HCT116 (cell line): ENCODE results near the gene EGF. TPM values are rescaled to one million over a fixed set of nuclear protein-coding genes. Genes with fewer than 3 reads are reported as not detected.

Source experiments
- ATAC-seq: fragments of 200-7000 bp; cut with Tn5 transposase; 2 replicates; pipeline ENCODE4 v1.9.1; 2020; ENCODE audit warnings: mild to moderate bottlenecking, moderate library complexity
- BruUV-seq: library from RNA; stranded (reverse); fragments of 400-500 nt; replicated peaks from 2 replicates; lab custom pipeline; 2021; lab: Mats Ljungman, UMichigan
- CTCF ChIA-PET: fragments of 300-600 bp; sonication (Branson Sonifier 250); formaldehyde crosslinking; loops from one replicate; lab custom pipeline; 2021; ENCODE audit warnings: antibody characterized with exemption; lab: Charles Lee
- POLR2A ChIA-PET: fragments of 300-600, 350-600 bp; sonication (Branson Sonifier 250); formaldehyde crosslinking; loops from one replicate; lab custom pipeline; 2021; ENCODE audit warnings: antibody characterized with exemption; lab: Charles Lee
- RAD21 ChIA-PET, 2 experiments: fragments of 300-600 bp; sonication (Branson Sonifier 250); formaldehyde crosslinking; loops; one replicate each; lab custom pipeline; 2023; ENCODE audit warnings: low total read pairs in 2 of 2; ENCODE audit not compliant: uncharacterized antibody in 2 of 2, unreplicated experiment in 2 of 2, low non-redundant PET in 1 of 2; lab: Charles Lee
- DNase-seq: peaks from one replicate; pipeline ENCODE4 v3.0.0-alpha.2; 2010; ENCODE audit warnings: low read depth, low spot score
- H2AFZ ChIP-seq: fragments of 200-600 bp; shearing (Covaris generic), sonication (generic); 2 replicates; pipeline ENCODE4 v1.6.1; 2017; ENCODE audit warnings: low read depth, mixed run types, mixed read lengths, antibody characterized with exemption, low read length; ENCODE audit not compliant: poor library complexity, severe bottlenecking
- H3K27ac ChIP-seq: 2 replicates; pipeline ENCODE4 v1.5.1; 2012; ENCODE audit warnings: low read depth, low read length
- H3K27me3 ChIP-seq: fragments of 200-600 bp; sonication (generic); 2 replicates; pipeline ENCODE4 v1.6.1; 2016; ENCODE audit warnings: mixed run types, low read length, mixed read lengths; ENCODE audit not compliant: insufficient read depth
- H3K36me3 ChIP-seq, 2 experiments: fragments of 200-500 bp in 1 of 2; fragments of 200-600 bp in 1 of 2; sonication (Bioruptor generic) in 1 of 2; sonication (generic) in 1 of 2; 2 replicates each; pipeline versions ENCODE4 v1.5.1 to v1.6.1; 2014 to 2016; ENCODE audit warnings: low read length in 2 of 2, inconsistent platforms in 1 of 2, mixed read lengths in 1 of 2, mixed run types in 1 of 2; ENCODE audit not compliant: insufficient read depth in 2 of 2, control insufficient read depth in 1 of 2
- H3K4me1 ChIP-seq, 2 experiments: fragments of 200-600 bp in 1 of 2; sonication (generic) in 1 of 2; 2 replicates each; pipeline versions ENCODE4 v1.5.1 to v1.6.1; 2012 to 2017; ENCODE audit warnings: low read length in 2 of 2, inconsistent platforms in 1 of 2, mild to moderate bottlenecking in 1 of 2, mixed read lengths in 1 of 2, mixed run types in 1 of 2, moderate library complexity in 1 of 2; ENCODE audit not compliant: insufficient read depth in 2 of 2, control insufficient read depth in 1 of 2
- H3K4me2 ChIP-seq: fragments of 200-600 bp; sonication (generic); 2 replicates; pipeline ENCODE4 v1.6.1; 2017; ENCODE audit warnings: mixed run types, low read length, mixed read lengths
- H3K4me3 ChIP-seq, 2 experiments: fragments of 200-600 bp in 1 of 2; sonication (generic) in 1 of 2; replicated peaks in 1 of 2; 2 replicates each; pipeline ENCODE4 v1.5.1; 2011 to 2016; ENCODE audit warnings: low read length in 2 of 2, control low read depth in 1 of 2, low read depth in 1 of 2, mild to moderate bottlenecking in 1 of 2, mixed read lengths in 1 of 2, mixed run types in 1 of 2
- H3K79me2 ChIP-seq: fragments of 200-600 bp; sonication (generic); 2 replicates; pipeline ENCODE4 v1.6.1; 2017; ENCODE audit warnings: mild to moderate bottlenecking, mixed run types, low read length, moderate library complexity, mixed read lengths; ENCODE audit not compliant: insufficient read depth
- H3K9ac ChIP-seq: fragments of 200-600 bp; sonication (generic); 2 replicates; pipeline ENCODE4 v1.6.1; 2016; ENCODE audit warnings: low read length, mixed read lengths
- H3K9me2 ChIP-seq: fragments of 200-600 bp; sonication (generic), shearing (Covaris generic); 2 replicates; pipeline ENCODE4 v1.6.1; 2017; ENCODE audit warnings: mixed run types, mild to moderate bottlenecking, moderate library complexity; ENCODE audit not compliant: insufficient read depth
- H3K9me3 ChIP-seq, 2 experiments: fragments of 200-500 bp in 1 of 2; fragments of 200-600 bp in 1 of 2; sonication (Bioruptor generic) in 1 of 2; sonication (generic) in 1 of 2; 2 replicates each; pipeline ENCODE4 v1.6.1; 2014 to 2017; ENCODE audit warnings: low read length in 2 of 2, mixed read lengths in 2 of 2, inconsistent platforms in 1 of 2, low read depth in 1 of 2, mild to moderate bottlenecking in 1 of 2, mixed run types in 1 of 2, moderate library complexity in 1 of 2; ENCODE audit not compliant: control insufficient read depth in 1 of 2, insufficient read depth in 1 of 2
- H4K20me1 ChIP-seq: fragments of 200-600 bp; sonication (generic), shearing (Covaris generic); 2 replicates; pipeline ENCODE4 v1.6.1; 2017; ENCODE audit warnings: mixed run types, mild to moderate bottlenecking, moderate library complexity; ENCODE audit not compliant: insufficient read depth
- CBX3 ChIP-seq: IDR thresholded peaks from 2 replicates; pipeline ENCODE4 v1.6.1; 2012; ENCODE audit warnings: low read depth
- CEBPB ChIP-seq: IDR thresholded peaks from 2 replicates; pipeline ENCODE4 v1.6.1; 2012; ENCODE audit warnings: low read depth
- ELF1 ChIP-seq: IDR thresholded peaks from 2 replicates; pipeline ENCODE4 v1.6.1; 2012; ENCODE audit warnings: low read depth, borderline replicate concordance
- EZH2 ChIP-seq: fragments of 200-600 bp; sonication (generic); IDR thresholded peaks from 2 replicates; pipeline ENCODE4 v1.6.1; 2017; ENCODE audit warnings: antibody characterized with exemption, mixed run types
- EZH2phosphoT487 ChIP-seq: fragments of 200-600 bp; IDR thresholded peaks from 2 replicates; pipeline ENCODE4 v1.6.1; 2018; ENCODE audit warnings: antibody characterized with exemption, borderline replicate concordance
- JUND ChIP-seq: IDR thresholded peaks from 2 replicates; pipeline ENCODE4 v1.6.1; 2012
- POLR2A ChIP-seq: IDR thresholded peaks from 2 replicates; pipeline ENCODE4 v1.7.0; 2011; ENCODE audit warnings: borderline replicate concordance; ENCODE audit not compliant: insufficient read depth, insufficient read length; ENCODE audit errors: extremely low read depth
- POLR2AphosphoS5 ChIP-seq: IDR thresholded peaks from 2 replicates; pipeline ENCODE4 v1.6.1; 2011; ENCODE audit warnings: mild to moderate bottlenecking, low read depth, low read length, moderate library complexity
- SIN3A ChIP-seq: IDR thresholded peaks from 2 replicates; pipeline ENCODE4 v1.6.1; 2012; ENCODE audit warnings: low read depth
- SRF ChIP-seq: IDR thresholded peaks from 2 replicates; pipeline ENCODE4 v1.6.1; 2012; ENCODE audit warnings: low read depth
- TCF7L2 ChIP-seq: IDR thresholded peaks from 2 replicates; pipeline ENCODE4 v1.7.0; 2011; ENCODE audit warnings: borderline replicate concordance, inconsistent platforms; ENCODE audit not compliant: insufficient read depth, insufficient read length; ENCODE audit errors: extremely low read depth
- YY1 ChIP-seq: IDR thresholded peaks from 2 replicates; pipeline ENCODE4 v1.6.1; 2011; ENCODE audit warnings: low read length, low read depth, moderate library complexity, mild to moderate bottlenecking; ENCODE audit not compliant: insufficient replicate concordance; ENCODE audit errors: extremely low read depth
- ZFX ChIP-seq: fragments of 450-650 bp; IDR thresholded peaks from 2 replicates; pipeline ENCODE4 v1.6.1; 2017
- intact Hi-C: fragments of 100-400 bp; cut with micrococcal nuclease; formaldehyde crosslinking; loops from 2 replicates; pipeline ENCODE4 v1.10.0; 2022
- total RNA-seq: library from RNA; stranded (reverse); gene quantifications from one replicate; pipeline ENCODE4 v1.2.1, GENCODE V29; 2021; ENCODE audit not compliant: unreplicated experiment
- TF ChIP-seq, protein P1 (sequence below): IDR thresholded peaks from 2 replicates; pipeline ENCODE4 v1.6.1; 2011; ENCODE audit warnings: mild to moderate bottlenecking, low read length, moderate library complexity; ENCODE audit not compliant: insufficient replicate concordance; ENCODE audit errors: extremely low read depth
- TF ChIP-seq, protein P2 (sequence below): IDR thresholded peaks from 2 replicates; pipeline ENCODE4 v1.6.1; 2012
- TF ChIP-seq, protein P3 (sequence below), 3 experiments: fragments of 200-600 bp in 1 of 3; sonication (generic) in 1 of 3; IDR thresholded peaks in 2 of 3; conservative IDR thresholded peaks in 1 of 3; 2 replicates each; pipeline ENCODE4 v1.5.1; 2012 to 2017; ENCODE audit warnings: low read depth in 2 of 3, low read length in 2 of 3, antibody characterized with exemption in 1 of 3, borderline replicate concordance in 1 of 3, control low read depth in 1 of 3, mild to moderate bottlenecking in 1 of 3, mixed read lengths in 1 of 3, mixed run types in 1 of 3, moderate library complexity in 1 of 3; ENCODE audit not compliant: insufficient read depth in 1 of 3

EGF gene
- total RNA-seq, 1 experiment from 2014 or later = 0.57 TPM

DNA sequence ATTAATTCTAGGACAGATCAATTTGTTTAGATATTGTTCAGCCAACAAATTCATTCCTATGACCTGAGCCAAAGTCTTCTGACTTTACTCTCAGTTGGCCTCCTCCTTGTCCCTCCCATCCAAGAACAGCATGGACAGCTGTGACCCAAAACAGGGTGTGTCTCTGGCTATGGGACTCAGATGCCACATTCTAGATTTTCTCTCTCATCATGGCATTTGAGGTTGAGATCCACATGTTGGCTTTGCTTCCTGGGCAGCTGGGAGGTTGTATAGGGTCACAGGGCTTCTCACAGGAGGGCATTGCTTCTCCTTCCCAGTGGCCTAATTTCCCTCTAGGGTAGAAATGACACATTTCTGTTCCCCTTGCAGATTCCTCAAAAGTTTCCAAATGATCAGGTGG is 22.6 kb upstream of the EGF start:
- POLR2A ChIA-PET = no interaction called here
- H3K36me3 ChIP-seq = no peaks in the 10 kb centered on the region
- DNase-seq (no peak), ATAC-seq (no peak)
- TF ChIP-seq EZH2 (no peak), EZH2phosphoT487 (no peak), POLR2AphosphoS5 (no peak), JUND (no peak)
- no peaks in the 10 kb centered on the region for H3K9me2 ChIP-seq
- H3K4me1 ChIP-seq = no peaks in the 10 kb centered on the region
- no peak overlapping the region for H3K4me2 ChIP-seq
- no peak overlapping the region for H3K27ac ChIP-seq
- H2AFZ ChIP-seq = no peak overlapping the region
- H3K27me3 ChIP-seq = no peaks in the 10 kb centered on the region
- RAD21 ChIA-PET = no interaction called here
- H3K9me3 ChIP-seq = no peaks in the 10 kb centered on the region
- no peak overlapping the region for H3K9ac ChIP-seq
- H4K20me1 ChIP-seq = no peaks in the 10 kb centered on the region
- no TSS peak for BruUV-seq
- no peaks in the 10 kb centered on the region for H3K79me2 ChIP-seq
- no peak overlapping the region for H3K4me3 ChIP-seq
- CTCF ChIA-PET = no interaction called here
- intact Hi-C loops = no loop called here

DNA sequence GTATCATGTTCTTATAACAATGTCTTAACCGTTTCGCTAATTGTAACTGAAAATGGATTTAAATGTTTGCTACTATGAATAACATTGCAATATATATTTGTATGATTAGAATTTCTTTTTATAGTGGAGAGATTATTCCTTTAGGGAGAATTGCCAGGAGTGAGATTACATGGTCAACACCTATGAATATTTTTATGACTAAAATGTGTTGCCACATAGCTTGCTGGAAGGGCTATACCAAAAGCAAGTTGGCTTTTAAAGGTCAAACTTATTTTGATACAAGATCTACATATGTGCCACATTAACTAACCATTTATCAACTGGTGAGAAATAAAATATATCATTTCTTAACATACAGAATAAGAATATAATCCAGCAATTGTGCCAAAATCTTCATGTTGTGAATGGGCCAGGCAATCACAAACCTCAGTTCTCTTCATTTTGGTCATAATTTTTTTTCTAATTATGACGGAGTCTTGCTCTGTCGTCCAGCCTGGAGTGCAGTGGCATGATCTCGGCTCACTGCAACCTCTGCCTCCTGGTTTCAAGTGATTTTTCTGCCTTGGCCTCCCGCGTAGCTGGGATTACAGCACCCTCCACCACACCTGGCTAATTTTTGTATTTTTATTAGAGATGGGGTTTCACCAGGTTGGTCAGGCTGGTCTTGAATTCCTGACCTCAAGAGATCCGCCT is 10.0 kb upstream of the EGF start:
- no peaks in the 10 kb centered on the region for H3K4me1 ChIP-seq
- DNase-seq = no peak
- no peaks in the 10 kb centered on the region for H3K9me3 ChIP-seq
- no peak overlapping the region for H3K4me3 ChIP-seq
- ChIA-PET CTCF (no interaction called here), POLR2A (no interaction called here), RAD21 (no interaction called here)
- no peaks in the 10 kb centered on the region for H3K27me3 ChIP-seq
- no peak overlapping the region for H3K9ac ChIP-seq
- no TSS peak for BruUV-seq
- H3K27ac ChIP-seq = no peak overlapping the region
- H4K20me1 ChIP-seq = no peaks in the 10 kb centered on the region
- no peak overlapping the region for H3K4me2 ChIP-seq
- no peak overlapping the region for H2AFZ ChIP-seq
- H3K36me3 ChIP-seq = no peaks in the 10 kb centered on the region
- no peaks in the 10 kb centered on the region for H3K9me2 ChIP-seq
- intact Hi-C loops = no loop called here
- TF ChIP-seq CEBPB (no peak), YY1 (no peak), CBX3 (no peak), POLR2AphosphoS5 (no peak), POLR2A (no peak), ELF1 (no peak), ZFX (no peak), EZH2 (no peak), TCF7L2 (no peak), SIN3A (no peak), EZH2phosphoT487 (no peak), SRF (no peak)
- TF ChIP-seq, protein P1, sequence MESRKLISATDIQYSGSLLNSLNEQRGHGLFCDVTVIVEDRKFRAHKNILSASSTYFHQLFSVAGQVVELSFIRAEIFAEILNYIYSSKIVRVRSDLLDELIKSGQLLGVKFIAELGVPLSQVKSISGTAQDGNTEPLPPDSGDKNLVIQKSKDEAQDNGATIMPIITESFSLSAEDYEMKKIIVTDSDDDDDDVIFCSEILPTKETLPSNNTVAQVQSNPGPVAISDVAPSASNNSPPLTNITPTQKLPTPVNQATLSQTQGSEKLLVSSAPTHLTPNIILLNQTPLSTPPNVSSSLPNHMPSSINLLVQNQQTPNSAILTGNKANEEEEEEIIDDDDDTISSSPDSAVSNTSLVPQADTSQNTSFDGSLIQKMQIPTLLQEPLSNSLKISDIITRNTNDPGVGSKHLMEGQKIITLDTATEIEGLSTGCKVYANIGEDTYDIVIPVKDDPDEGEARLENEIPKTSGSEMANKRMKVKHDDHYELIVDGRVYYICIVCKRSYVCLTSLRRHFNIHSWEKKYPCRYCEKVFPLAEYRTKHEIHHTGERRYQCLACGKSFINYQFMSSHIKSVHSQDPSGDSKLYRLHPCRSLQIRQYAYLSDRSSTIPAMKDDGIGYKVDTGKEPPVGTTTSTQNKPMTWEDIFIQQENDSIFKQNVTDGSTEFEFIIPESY = no peak
- TF ChIP-seq, protein P2, sequence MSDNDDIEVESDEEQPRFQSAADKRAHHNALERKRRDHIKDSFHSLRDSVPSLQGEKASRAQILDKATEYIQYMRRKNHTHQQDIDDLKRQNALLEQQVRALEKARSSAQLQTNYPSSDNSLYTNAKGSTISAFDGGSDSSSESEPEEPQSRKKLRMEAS = no peak
- TF ChIP-seq, protein P3, sequence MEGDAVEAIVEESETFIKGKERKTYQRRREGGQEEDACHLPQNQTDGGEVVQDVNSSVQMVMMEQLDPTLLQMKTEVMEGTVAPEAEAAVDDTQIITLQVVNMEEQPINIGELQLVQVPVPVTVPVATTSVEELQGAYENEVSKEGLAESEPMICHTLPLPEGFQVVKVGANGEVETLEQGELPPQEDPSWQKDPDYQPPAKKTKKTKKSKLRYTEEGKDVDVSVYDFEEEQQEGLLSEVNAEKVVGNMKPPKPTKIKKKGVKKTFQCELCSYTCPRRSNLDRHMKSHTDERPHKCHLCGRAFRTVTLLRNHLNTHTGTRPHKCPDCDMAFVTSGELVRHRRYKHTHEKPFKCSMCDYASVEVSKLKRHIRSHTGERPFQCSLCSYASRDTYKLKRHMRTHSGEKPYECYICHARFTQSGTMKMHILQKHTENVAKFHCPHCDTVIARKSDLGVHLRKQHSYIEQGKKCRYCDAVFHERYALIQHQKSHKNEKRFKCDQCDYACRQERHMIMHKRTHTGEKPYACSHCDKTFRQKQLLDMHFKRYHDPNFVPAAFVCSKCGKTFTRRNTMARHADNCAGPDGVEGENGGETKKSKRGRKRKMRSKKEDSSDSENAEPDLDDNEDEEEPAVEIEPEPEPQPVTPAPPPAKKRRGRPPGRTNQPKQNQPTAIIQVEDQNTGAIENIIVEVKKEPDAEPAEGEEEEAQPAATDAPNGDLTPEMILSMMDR (IDR thresholded peaks at IDR 0.05 in 2 of 3, conservative IDR thresholded peaks at IDR 0.05 in 1 of 3; ENCODE audit: borderline replicate concordance in 1 of 3, insufficient read depth in 1 of 3, low read depth in 2 of 3, low read length in 2 of 3) = no peak
- no peak for ATAC-seq
- H3K79me2 ChIP-seq = no peaks in the 10 kb centered on the region
